ENCODE results near the gene FHOD1.

- TF ChIP-seq EP300 (IDR thresholded peaks at IDR 0.05) (no peak), CTCF (IDR thresholded peaks at IDR 0.05) (no peak)
Measured at GRCh38 chr16:67216612-67217490, 30.4 kb downstream of the FHOD1 start.

All from suprapubic skin (tissue), 3 donors.